ENCODE measurements around the gene EXPH5.

DNA sequence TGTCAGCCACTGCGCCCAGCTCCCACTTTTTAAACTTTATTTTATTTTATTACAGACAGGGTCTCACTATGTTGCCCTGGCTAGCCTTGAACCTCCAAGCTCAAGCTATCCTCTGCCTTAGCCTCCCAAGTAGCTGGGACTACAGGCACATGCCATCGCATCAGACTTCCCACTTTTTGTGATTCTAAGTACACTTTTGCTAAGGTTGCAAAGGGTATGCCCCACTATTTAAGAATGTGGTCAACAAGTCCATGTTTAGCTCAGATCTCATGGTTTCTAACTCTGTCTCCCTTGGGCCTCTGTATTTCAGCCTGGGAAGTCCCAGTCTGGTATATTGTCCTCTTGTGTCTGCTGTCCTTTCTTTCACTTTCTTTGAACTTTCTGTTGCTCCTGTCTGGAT is 35.3 kb downstream of the EXPH5 start:
- no peak for TF ChIP-seq EZH2 (IDR thresholded peaks at IDR 0.05; ENCODE audit: insufficient read depth, poor library complexity, severe bottlenecking)
- TF ChIP-seq EZH2phosphoT487 (IDR thresholded peaks at IDR 0.05; ENCODE audit: insufficient read depth, low read depth): no peak
